ENCODE data around the gene BRD2.

BRD2 gene

GRCh38 chr6:32968867-32969684, 682 bp downstream of the BRD2 start:
- no peak for DNase-seq (ENCODE audit: low read depth)
- no peak for TF ChIP-seq CTCF (IDR thresholded peaks at IDR 0.05; ENCODE audit: control insufficient read depth, extremely low read depth, insufficient read depth)
- peak overlapping the region; percentile 84 for H3K4me3 ChIP-seq (ENCODE audit: low read depth, low read length)

- H3K4me3 ChIP-seq (ENCODE audit: low read depth, low read length) = peak overlapping the region; percentile 84
- no peak for DNase-seq (ENCODE audit: low read depth)
- TF ChIP-seq CTCF (IDR thresholded peaks at IDR 0.05; ENCODE audit: control insufficient read depth, extremely low read depth, insufficient read depth) = 0 out of 2 replicates have a peak, but pooled peaks have one; percentile 11
These were observed 1.5 kb downstream of the BRD2 start for GRCh38 chr6:32969685-32970412.

GRCh38 chr6:32970413-32971241, 2.2 kb downstream of the BRD2 start:
- no peak for DNase-seq (ENCODE audit: low read depth)
- TF ChIP-seq CTCF (IDR thresholded peaks at IDR 0.05; ENCODE audit: control insufficient read depth, extremely low read depth, insufficient read depth) = no peak
- H3K4me3 ChIP-seq (ENCODE audit: low read depth, low read length) = peak overlapping the region; percentile 84

GRCh38 chr6:32971242-32971580, 2.8 kb downstream of the BRD2 start:
- TF ChIP-seq CTCF (IDR thresholded peaks at IDR 0.05; ENCODE audit: control insufficient read depth, extremely low read depth, insufficient read depth) = no peak
- peak overlapping the region; percentile 84 for H3K4me3 ChIP-seq (ENCODE audit: low read depth, low read length)

GRCh38 chr6:32971581-32972352, 3.4 kb downstream of the BRD2 start:
- peak overlapping the region; percentile 96 for H3K4me3 ChIP-seq (ENCODE audit: low read depth, low read length)
- TF ChIP-seq CTCF (IDR thresholded peaks at IDR 0.05; ENCODE audit: control insufficient read depth, extremely low read depth, insufficient read depth) = no peak
- DNase-seq (ENCODE audit: low read depth) = peak; percentile 100

More at GRCh38 chr6:32971242-32971580, 2.8 kb downstream of the BRD2 start:
- no peak for DNase-seq (ENCODE audit: low read depth)

All from LNCaP clone FGC (cell line).